ENCODE measurements around the gene CLPSL2. TPM values are rescaled to one million over a fixed set of nuclear protein-coding genes. Genes with fewer than 3 reads are reported as not detected.

The CLPSL2 gene
- total RNA-seq, 1 experiment from 2014 or later: 1.7 TPM

DNA sequence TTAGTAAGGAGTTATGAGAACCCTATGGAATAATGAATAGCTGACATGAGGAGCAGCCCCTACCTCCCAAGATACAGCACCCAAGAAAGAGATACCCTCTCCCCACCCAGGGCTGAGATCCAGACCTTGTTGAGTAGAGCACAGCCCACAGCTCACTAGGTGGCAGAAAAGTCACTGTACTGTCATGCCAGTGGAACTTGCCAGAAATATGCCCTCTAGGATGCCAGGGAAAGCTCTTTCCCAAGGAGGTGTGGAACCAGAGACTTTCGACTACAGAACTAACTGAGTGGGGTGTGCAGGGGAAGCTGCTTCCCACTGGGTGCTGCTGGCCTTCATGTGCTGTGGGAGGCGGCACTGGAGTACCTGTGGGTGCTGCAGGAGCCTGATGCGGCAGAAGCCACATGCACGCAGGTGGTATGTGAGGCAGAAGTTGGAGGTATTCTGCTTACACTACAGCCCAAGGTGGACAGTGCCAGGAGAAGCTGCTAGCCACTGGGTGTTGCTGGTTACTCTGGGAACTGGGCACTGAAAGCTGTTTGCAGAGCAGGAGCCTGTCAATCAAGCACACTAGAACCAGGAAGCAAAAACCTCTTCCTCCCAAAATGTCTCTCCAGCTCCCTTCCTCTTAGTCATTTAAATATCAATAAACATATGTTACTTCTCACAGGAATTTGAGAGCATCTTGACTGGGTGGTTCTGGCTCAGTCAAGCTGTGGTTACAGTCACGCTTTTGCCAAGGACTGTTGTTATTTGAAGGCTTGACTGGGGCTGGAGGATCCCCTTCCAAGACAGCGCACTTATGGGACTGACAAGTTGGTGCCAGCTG is 21.7 kb upstream of the CLPSL2 start:
- Histone ChIP-seq H3K4me3 (replicated peaks in 1 of 2; ENCODE audit: low read depth in 1 of 2, low read length in 2 of 2) (no peak overlapping the region), H3K27me3 (ENCODE audit: insufficient read depth, low read length) (no peaks in the 10 kb centered on the region), H3K36me3 (ENCODE audit: control insufficient read depth in 1 of 2, insufficient read depth in 2 of 2, low read length in 2 of 2) (no peaks in the 10 kb centered on the region), H3K4me1 (ENCODE audit: control insufficient read depth in 1 of 2, insufficient read depth in 2 of 2, low read length in 2 of 2) (peaks cover 0 to 13% of the 10 kb centered on the region in 2 experiments; a peak in 1 of 4 replicates), H3K4me2 (ENCODE audit: low read length) (no peak overlapping the region), H3K9me3 (ENCODE audit: control insufficient read depth in 1 of 2, insufficient read depth in 1 of 2, low read depth in 1 of 2, low read length in 2 of 2) (no peaks in the 10 kb centered on the region), H3K9me2 (ENCODE audit: insufficient read depth) (no peaks in the 10 kb centered on the region), H3K79me2 (ENCODE audit: insufficient read depth, low read length) (no peaks in the 10 kb centered on the region), H2AFZ (ENCODE audit: low read depth, low read length, poor library complexity, severe bottlenecking) (peak overlapping the region; percentile 68), H4K20me1 (ENCODE audit: insufficient read depth) (no peaks in the 10 kb centered on the region), H3K27ac (ENCODE audit: low read depth, low read length) (no peak overlapping the region), H3K9ac (ENCODE audit: low read length) (no peak overlapping the region)
- intact Hi-C loops (cut with micrococcal nuclease): loop anchor here (5.0 kb wide), 2 partner anchors 172 to 232 kb away; no protein-coding TSS in a partner anchor
- DNase-seq (ENCODE audit: low read depth, low spot score) (no peak), ATAC-seq (peak; percentile 40)
- ChIA-PET CTCF (interaction anchor here (0.8 to 1.4 kb wide), 3 partner anchors 18 to 200 kb away, joined by 3 to 8 read pairs (median 4); partner anchors contain the start of gene ARMC12), POLR2A (no interaction called here), RAD21 (ENCODE audit: low non-redundant PET in 1 of 2, low total read pairs in 2 of 2, uncharacterized antibody in 2 of 2, unreplicated experiment in 2 of 2) (interaction anchor here in 1 of 2 experiments (0.6 kb wide), 1 partner anchor 201 kb away, joined by 4 read pairs; no protein-coding TSS in a partner anchor)
- peak; percentile 48; the same call in 1 of the 2 replicates for TF ChIP-seq RAD21 (IDR thresholded peaks at IDR 0.05; ENCODE audit: low read depth)
- no peak for TF ChIP-seq ZNF274 (IDR thresholded peaks at IDR 0.05; ENCODE audit: low read depth, low read length)
- TF ChIP-seq ELF1 (IDR thresholded peaks at IDR 0.05; ENCODE audit: borderline replicate concordance, low read depth): no peak
- TF ChIP-seq, protein P1, sequence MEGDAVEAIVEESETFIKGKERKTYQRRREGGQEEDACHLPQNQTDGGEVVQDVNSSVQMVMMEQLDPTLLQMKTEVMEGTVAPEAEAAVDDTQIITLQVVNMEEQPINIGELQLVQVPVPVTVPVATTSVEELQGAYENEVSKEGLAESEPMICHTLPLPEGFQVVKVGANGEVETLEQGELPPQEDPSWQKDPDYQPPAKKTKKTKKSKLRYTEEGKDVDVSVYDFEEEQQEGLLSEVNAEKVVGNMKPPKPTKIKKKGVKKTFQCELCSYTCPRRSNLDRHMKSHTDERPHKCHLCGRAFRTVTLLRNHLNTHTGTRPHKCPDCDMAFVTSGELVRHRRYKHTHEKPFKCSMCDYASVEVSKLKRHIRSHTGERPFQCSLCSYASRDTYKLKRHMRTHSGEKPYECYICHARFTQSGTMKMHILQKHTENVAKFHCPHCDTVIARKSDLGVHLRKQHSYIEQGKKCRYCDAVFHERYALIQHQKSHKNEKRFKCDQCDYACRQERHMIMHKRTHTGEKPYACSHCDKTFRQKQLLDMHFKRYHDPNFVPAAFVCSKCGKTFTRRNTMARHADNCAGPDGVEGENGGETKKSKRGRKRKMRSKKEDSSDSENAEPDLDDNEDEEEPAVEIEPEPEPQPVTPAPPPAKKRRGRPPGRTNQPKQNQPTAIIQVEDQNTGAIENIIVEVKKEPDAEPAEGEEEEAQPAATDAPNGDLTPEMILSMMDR (IDR thresholded peaks at IDR 0.05 in 2 of 3, conservative IDR thresholded peaks at IDR 0.05 in 1 of 3; ENCODE audit: borderline replicate concordance in 1 of 3, insufficient read depth in 1 of 3, low read depth in 2 of 3, low read length in 2 of 3): 0 out of 6 replicates have a peak, but pooled peaks of 2 of the 3 experiments have one; percentile 5 to 18
- no TSS peak for BruUV-seq (replicated peaks)
